Mesothelial cell of epicardium (in vitro differentiated cells): ENCODE results near the gene SLC9A8. TPM values are rescaled to one million over a fixed set of nuclear protein-coding genes. Genes with fewer than 3 reads are reported as not detected.

ENCODE experiments used
- DNase-seq, 2 experiments: peaks; one replicate each; pipeline ENCODE4 v3.0.0; 2021; ENCODE audit warnings: low spot score in 2 of 2; ENCODE audit not compliant: unreplicated experiment in 2 of 2
- H3K27ac Mint-ChIP-seq: 2 replicates; pipeline ENCODE4 v1.8.0; 2021; ENCODE audit warnings: mixed read lengths
- H3K27me3 Mint-ChIP-seq: 2 replicates; pipeline ENCODE4 v1.8.0; 2021; ENCODE audit warnings: low read depth, mixed read lengths
- H3K36me3 Mint-ChIP-seq: 2 replicates; pipeline ENCODE4 v1.8.0; 2021; ENCODE audit warnings: mixed read lengths
- H3K4me1 Mint-ChIP-seq: 2 replicates; pipeline ENCODE4 v1.8.0; 2021; ENCODE audit warnings: mixed read lengths
- H3K4me3 Mint-ChIP-seq: 2 replicates; pipeline ENCODE4 v1.8.0; 2021; ENCODE audit warnings: mild to moderate bottlenecking, moderate library complexity, mixed read lengths
- H3K9me3 Mint-ChIP-seq: 2 replicates; pipeline ENCODE4 v1.8.0; 2021; ENCODE audit warnings: mixed read lengths
- CTCF ChIP-seq: fragments of 200-600 bp; sonication (generic); IDR thresholded peaks from one replicate; pipeline ENCODE4 v1.5.0; 2021; ENCODE audit warnings: antibody characterized with exemption; ENCODE audit not compliant: unreplicated experiment
- total RNA-seq: library from RNA; stranded (reverse); gene quantifications from 3 replicates; pipeline ENCODE4 v1.2.1, GENCODE V29; 2021

The SLC9A8 gene
- total RNA-seq, 1 donor from 2014 or later = 11.9 TPM

GRCh38 chr20:49906615-49907154 is 94.1 kb downstream of the SLC9A8 start:
- Mint-ChIP-seq H3K9me3 (no peaks in the 10 kb centered on the region), H3K27ac (no peak overlapping the region), H3K36me3 (peaks cover 23% of the 10 kb centered on the region), H3K4me3 (no peak overlapping the region), H3K27me3 (no peaks in the 10 kb centered on the region), H3K4me1 (no peaks in the 10 kb centered on the region)
- DNase-seq = no peak
- TF ChIP-seq CTCF = no peak

GRCh38 chr20:49907405-49908257 is 95.0 kb downstream of the SLC9A8 start:
- Mint-ChIP-seq H3K27ac (no peak overlapping the region), H3K9me3 (no peaks in the 10 kb centered on the region), H3K36me3 (peaks cover 23% of the 10 kb centered on the region), H3K27me3 (no peaks in the 10 kb centered on the region), H3K4me3 (no peak overlapping the region), H3K4me1 (no peaks in the 10 kb centered on the region)
- no peak for DNase-seq
- no peak for TF ChIP-seq CTCF

DNA sequence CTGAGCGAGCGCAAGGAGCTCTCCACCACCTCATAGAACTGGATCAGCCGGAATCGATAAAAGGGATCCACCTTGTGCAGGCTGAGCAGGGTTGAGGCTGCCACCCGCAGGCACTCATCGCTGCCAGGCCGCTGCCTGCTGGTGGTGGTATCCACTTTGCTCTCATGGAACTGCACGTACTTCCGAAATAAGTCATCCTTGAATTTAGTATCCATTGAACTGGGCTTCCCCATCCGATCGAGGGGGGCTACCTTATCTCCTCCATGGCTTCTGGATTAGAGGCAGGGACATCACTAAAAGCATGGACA is 95.6 kb downstream of the SLC9A8 start:
- TF ChIP-seq CTCF = no peak
- no peaks in the 10 kb centered on the region for H3K9me3 Mint-ChIP-seq
- H3K27ac Mint-ChIP-seq = no peak overlapping the region
- DNase-seq = no peak
- no peaks in the 10 kb centered on the region for H3K27me3 Mint-ChIP-seq
- no peaks in the 10 kb centered on the region for H3K4me1 Mint-ChIP-seq
- peaks cover 23% of the 10 kb centered on the region for H3K36me3 Mint-ChIP-seq
- H3K4me3 Mint-ChIP-seq = no peak overlapping the region

- no peak for DNase-seq
- no peak overlapping the region for H3K4me3 Mint-ChIP-seq
- H3K9me3 Mint-ChIP-seq = no peaks in the 10 kb centered on the region
Observed at GRCh38 chr20:49909499-49910339, 97.1 kb downstream of the SLC9A8 start.

GRCh38 chr20:49910340-49910706 is 97.7 kb downstream of the SLC9A8 start:
- TF ChIP-seq CTCF = no peak
- Mint-ChIP-seq H3K27me3 (no peaks in the 10 kb centered on the region), H3K4me1 (peaks cover 16% of the 10 kb centered on the region), H3K27ac (no peak overlapping the region), H3K36me3 (peaks cover 13% of the 10 kb centered on the region), H3K4me3 (no peak overlapping the region), H3K9me3 (no peaks in the 10 kb centered on the region)
- DNase-seq = no peak

More at GRCh38 chr20:49909499-49910339, 97.1 kb downstream of the SLC9A8 start:
- peaks cover 17% of the 10 kb centered on the region for H3K36me3 Mint-ChIP-seq
- no peaks in the 10 kb centered on the region for H3K27me3 Mint-ChIP-seq
- H3K4me1 Mint-ChIP-seq = peaks cover 14% of the 10 kb centered on the region
- no peak overlapping the region for H3K27ac Mint-ChIP-seq
- no peak for TF ChIP-seq CTCF
